Measurements from ENCODE around the gene WDR93.

The WDR93 gene

DNA sequence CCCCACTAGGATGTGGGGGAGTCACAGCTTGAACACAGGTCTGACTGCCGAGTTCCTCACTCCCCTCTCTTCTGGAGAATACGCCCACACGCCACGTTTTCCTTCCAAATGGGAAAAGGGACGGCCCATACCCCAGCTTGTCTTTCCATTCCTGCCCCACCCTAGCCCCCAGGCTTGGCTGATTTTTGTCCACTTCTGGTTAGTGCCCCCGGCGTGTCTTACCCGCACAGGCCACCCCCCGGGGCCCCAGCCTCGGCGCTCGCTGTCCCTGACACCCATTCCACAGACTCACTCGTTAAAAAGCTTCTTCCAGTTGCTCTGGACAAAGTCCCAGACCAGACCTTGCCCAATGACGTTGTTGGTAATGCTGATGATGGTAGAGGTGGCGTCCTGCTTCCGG is 100.0 kb downstream of the WDR93 start:
- no peak for DNase-seq (ENCODE audit: low spot score)

GRCh38 chr15:89792106-89792805 is 101.6 kb downstream of the WDR93 start:
- no peak for DNase-seq (ENCODE audit: low spot score)

Measured in SW480 (cell line).